ENCODE results near the gene PRKAG3.

Gene PRKAG3

GRCh38 chr2:218812861-218813260 lies 18.7 kb downstream of the PRKAG3 start:
- no peak for DNase-seq

DNA sequence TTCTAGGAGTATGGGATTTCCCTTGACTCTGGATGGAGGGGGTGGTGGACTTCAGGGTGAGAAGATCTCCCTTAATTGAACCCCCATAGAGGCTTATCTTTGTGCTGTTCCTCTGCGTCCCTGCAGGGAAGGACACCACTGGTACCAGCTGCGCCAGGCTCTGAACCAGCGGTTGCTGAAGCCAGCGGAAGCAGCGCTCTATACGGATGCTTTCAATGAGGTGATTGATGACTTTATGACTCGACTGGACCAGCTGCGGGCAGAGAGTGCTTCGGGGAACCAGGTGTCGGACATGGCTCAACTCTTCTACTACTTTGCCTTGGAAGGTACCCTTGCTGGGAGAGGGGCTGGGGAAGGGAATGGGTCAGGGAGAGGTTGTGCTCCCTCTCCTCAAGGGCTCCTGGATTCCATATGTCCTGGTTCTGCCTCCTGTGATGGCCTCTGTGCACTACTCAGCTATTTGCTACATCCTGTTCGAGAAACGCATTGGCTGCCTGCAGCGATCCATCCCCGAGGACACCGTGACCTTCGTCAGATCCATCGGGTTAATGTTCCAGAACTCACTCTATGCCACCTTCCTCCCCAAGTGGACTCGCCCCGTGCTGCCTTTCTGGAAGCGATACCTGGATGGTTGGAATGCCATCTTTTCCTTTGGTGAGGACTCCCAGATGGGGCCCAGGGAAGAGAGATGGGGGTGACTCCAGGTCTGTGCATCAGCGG lies 19.3 kb downstream of the PRKAG3 start:
- no peak for DNase-seq

- peak; percentile 31 for DNase-seq
Measured at GRCh38 chr2:218811382-218811781, 20.2 kb downstream of the PRKAG3 start.

DNA sequence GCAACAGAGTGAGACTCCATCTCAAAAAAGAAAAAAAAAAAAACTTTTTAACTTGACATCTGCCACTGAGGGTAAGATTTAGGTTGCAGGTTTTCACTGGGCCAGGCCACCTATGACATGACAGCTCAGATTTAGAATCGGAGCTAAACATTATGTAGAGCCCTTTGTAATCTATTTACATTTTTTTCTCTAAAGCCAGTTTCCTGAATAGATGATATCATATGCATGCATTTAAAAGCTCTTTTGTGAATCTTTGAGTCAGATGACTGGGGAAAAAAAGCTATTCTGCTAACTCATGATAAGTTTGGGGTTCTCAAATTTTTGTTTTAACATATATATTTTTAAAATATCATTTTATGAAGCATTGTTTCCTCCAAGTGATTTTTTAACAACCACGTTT lies 21.3 kb downstream of the PRKAG3 start:
- no peak for DNase-seq

GRCh38 chr2:218809515-218809914 lies 22.1 kb downstream of the PRKAG3 start:
- DNase-seq: no peak

DNA sequence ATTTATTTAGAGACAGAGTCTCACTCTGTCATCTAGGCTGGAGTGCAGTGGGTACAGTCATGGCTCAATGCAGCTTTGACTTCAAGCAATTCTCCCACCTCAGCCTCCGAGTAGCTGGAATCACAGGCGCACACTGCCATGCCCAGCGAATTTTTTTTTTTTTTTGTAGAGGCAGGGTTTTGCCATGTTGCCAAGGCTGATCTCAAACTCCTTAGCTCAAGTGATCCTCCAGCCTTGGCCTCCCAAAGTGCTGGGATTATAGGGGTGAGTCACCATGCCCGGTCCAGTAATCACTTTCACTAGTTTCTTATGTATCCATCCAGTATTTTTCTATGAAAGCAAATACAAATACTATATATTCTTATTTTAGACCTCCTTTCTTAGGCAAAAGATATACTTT lies 24.0 kb downstream of the PRKAG3 start:
- DNase-seq: no peak

DNA sequence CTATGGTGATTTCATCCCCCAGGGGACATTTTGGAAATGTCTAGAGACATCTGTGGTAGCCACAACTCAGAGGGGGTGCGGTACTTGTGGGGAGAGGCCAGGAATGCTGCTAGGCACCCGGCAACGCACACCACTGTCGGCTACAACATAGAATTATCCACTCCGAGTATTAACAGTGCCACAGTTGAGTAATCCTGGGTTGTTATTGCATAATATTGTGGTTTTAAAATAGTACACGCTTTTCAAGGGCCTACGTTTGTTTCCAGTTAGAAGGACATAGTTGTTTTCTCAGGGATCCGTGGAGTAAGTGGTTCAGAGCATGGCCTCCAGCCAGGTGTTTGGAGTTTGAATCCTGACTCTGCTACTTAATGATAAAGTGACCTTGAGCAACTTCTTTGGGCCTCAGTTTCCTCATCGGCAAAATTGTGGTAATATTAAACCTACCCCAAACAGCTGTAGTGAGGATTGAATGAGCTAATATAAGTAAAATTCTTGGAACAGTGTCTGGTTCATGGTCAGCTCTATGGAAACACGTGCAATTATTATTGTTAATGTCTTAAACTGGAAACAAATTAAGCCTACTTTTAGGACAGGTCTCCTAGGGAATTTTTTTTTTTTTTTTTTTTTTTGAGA lies 25.1 kb downstream of the PRKAG3 start:
- DNase-seq: peak; percentile 100

GRCh38 chr2:218805627-218806026 lies 26.0 kb downstream of the PRKAG3 start:
- peak; percentile 62 for DNase-seq

- no peak for DNase-seq
Measured at GRCh38 chr2:218804817-218805216, 26.8 kb downstream of the PRKAG3 start.

DNA sequence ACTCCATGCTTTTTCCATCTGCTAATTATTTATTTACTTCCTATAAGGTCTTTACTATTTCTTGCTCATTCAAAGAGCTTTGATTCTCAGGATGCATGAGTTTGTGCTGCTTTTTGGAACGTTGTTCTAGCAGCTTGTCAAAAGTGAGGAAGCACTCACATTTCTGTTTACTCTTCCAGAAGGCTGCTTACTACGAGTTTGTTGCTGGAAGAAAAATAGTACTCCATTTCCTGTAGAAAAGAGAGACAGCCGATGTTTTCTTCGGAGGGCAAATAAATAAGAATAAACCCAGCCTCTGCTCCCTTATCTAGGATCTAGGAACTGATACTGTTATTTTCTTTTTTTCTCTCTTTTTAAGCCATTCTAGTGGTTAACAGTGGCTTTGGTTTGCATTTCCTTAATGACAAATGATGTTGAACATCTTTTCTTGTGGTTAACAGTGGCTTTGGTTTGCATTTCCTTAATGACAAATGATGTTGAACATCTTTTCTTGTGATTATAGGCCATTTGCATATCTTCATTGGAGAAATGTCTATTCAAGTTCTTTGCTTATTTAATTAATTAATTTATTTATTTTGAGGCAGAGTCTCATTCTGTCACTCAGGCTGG lies 29.1 kb downstream of the PRKAG3 start:
- DNase-seq: no peak

DNA sequence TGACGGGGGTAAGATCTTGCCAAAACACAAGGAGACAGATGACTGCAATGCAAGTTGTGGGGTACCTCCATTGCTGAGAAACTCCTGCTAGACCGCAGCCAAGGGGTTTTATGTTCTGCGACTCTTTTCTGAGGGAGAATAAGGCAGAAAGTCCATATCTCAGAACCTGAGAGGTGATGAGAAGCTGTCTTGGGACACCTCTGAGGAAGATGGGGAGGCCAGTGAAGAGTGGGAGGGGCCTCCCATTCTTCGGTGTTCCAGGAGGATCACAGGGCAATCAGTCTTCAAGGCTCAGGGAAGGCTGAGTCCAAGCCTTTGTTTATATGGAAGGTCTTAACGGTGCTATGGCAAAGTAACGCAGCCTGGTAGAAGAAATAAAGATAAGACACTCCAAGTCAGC lies 31.6 kb downstream of the PRKAG3 start:
- no peak for DNase-seq

GRCh38 chr2:218798767-218799504 lies 32.7 kb downstream of the PRKAG3 start:
- DNase-seq: no peak

DNA sequence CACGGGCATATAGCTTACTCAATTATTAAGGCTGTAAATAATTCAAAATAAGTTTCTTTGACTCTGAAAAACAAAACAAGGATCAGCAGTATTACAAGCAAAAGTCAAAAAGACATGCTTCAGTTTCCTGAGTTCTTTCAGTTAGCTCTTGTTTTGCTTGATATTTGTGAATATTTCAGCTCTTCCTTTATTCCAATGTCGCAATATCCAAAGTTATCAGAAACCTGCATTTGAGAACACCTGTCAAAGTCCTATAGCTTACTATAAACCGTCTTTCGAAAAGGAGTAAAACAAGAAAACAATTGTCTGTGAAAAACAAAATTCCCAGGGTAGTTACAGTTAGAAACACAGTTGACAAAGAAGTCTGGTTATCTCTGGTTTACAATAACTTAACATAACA lies 34.9 kb downstream of the PRKAG3 start:
- no peak for DNase-seq

- no peak for DNase-seq
Measured at GRCh38 chr2:218792433-218792832, 39.2 kb downstream of the PRKAG3 start.

DNA sequence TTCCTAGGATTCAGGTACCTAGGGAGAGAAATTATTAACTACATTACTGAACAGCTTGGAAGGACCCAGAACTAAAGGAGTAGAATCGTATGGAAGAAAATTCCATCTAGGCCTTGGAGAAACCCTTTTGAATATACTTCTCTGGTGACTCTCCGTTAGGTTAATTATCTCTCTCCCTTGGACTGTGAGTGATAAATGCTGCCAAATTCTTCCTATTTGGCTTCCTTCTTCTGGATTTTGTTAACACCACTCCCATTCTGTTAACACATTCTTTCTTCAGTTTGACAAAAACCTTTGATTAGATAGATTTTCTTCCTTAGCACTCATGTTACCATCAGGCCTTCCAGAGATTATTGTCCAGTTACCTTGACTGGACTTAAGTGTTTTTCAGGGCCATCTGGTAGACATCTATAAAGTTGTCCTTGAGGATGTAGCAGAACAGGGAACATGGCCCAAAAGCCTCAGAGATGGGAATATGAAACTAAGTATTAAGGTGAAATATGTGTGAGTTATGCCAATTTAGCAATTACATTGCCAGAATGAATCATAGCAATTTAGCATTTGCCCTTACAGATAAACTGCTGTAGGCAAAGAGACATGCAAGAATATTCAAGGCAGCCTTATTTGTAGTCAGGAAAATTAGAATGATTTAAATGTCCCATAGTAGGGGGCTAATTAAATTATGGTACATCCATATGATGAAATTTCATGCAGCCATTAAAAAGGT lies 42.9 kb downstream of the PRKAG3 start:
- DNase-seq: no peak

DNA sequence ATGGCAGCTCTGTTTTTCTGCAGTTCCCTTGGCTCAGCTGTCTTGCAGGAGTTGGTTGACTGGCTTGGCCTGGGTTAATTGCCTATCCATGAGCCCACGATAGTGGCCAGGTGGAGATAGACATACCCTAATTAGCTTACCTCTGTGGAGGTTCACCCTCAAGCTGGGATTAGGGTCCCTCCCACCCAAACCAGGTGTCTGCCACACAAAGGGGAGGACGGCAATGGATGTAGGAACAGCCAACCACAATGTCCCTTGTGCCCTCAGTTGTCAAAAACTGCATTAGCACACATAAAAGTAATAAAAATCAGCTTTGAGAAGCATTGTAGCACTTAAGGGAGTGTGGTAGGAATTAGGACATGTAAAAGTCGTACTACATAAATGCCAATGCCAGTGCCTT lies 45.5 kb downstream of the PRKAG3 start:
- no peak for DNase-seq

- DNase-seq: no peak
Measured at GRCh38 chr2:218785103-218785502, 46.5 kb downstream of the PRKAG3 start.

GRCh38 chr2:218783688-218784087 lies 47.9 kb downstream of the PRKAG3 start:
- no peak for DNase-seq

GRCh38 chr2:218782528-218782844 lies 49.1 kb downstream of the PRKAG3 start:
- no peak for DNase-seq

- no peak for DNase-seq
Measured at GRCh38 chr2:218781691-218782527, 49.7 kb downstream of the PRKAG3 start, which contains the start of gene CYP27A1. CYP27A1 (plus strand) TSS chr2:218782147; CDS start chr2:218782183, 36 bp downstream.

GRCh38 chr2:218780851-218781690 lies 50.5 kb downstream of the PRKAG3 start:
- DNase-seq: no peak
